NOMO-1 treated with DMSO at 0.1 percent for 48 hours (cell line): ENCODE data around the gene AK9.

Experiments used
- DNase-seq: peaks from one replicate; lab custom pipeline; 2025; ENCODE audit not compliant: unreplicated experiment; lab: John Stamatoyannopoulos, UW

Gene AK9

GRCh38 chr6:109485266-109485935, 205.6 kb downstream of the AK9 start:
- no peak for DNase-seq

- no peak for DNase-seq
Observed at GRCh38 chr6:109484122-109484521, 206.9 kb downstream of the AK9 start.

- no peak for DNase-seq
Observed at GRCh38 chr6:109483735-109484057, 207.3 kb downstream of the AK9 start.

GRCh38 chr6:109482905-109483734, 207.9 kb downstream of the AK9 start, which contains the start of gene ZBTB24:
Gene ZBTB24, minus strand, starts transcription at chr6:109483219. Its CDS starts 1,193 bp downstream, at chr6:109482026.
- DNase-seq: peak; percentile 79

- DNase-seq: no peak
Observed at GRCh38 chr6:109480993-109481480, 210.0 kb downstream of the AK9 start.

GRCh38 chr6:109478841-109479624, 212.0 kb downstream of the AK9 start:
- DNase-seq: no peak

GRCh38 chr6:109478222-109478805, 212.7 kb downstream of the AK9 start:
- DNase-seq: no peak

- DNase-seq: no peak
Observed at GRCh38 chr6:109477725-109478124, 213.3 kb downstream of the AK9 start.

- DNase-seq: no peak
Observed at GRCh38 chr6:109477184-109477583, 213.8 kb downstream of the AK9 start.

GRCh38 chr6:109475625-109476024, 215.4 kb downstream of the AK9 start:
- DNase-seq: no peak

GRCh38 chr6:109474995-109475394, 216.0 kb downstream of the AK9 start:
- DNase-seq: no peak

GRCh38 chr6:109473120-109473519, 217.9 kb downstream of the AK9 start:
- no peak for DNase-seq

- no peak for DNase-seq
Observed at GRCh38 chr6:109472132-109472995, 218.6 kb downstream of the AK9 start.

- no peak for DNase-seq
Observed at GRCh38 chr6:109471105-109471810, 219.7 kb downstream of the AK9 start.

GRCh38 chr6:109469591-109470189, 221.3 kb downstream of the AK9 start:
- DNase-seq: no peak

- no peak for DNase-seq
Observed at GRCh38 chr6:109467696-109468095, 223.3 kb downstream of the AK9 start.

- DNase-seq: no peak
Observed at GRCh38 chr6:109466212-109466923, 224.6 kb downstream of the AK9 start.

GRCh38 chr6:109465772-109466171, 225.2 kb downstream of the AK9 start:
- no peak for DNase-seq
